ENCODE measurements around the gene MFAP2. TPM values are rescaled to one million over a fixed set of nuclear protein-coding genes. Genes with fewer than 3 reads are reported as not detected.

Gene MFAP2
- total and polyA plus RNA-seq, 3 donors from 2014 or later: 7.9 to 22.0 (median 18.7) TPM

DNA sequence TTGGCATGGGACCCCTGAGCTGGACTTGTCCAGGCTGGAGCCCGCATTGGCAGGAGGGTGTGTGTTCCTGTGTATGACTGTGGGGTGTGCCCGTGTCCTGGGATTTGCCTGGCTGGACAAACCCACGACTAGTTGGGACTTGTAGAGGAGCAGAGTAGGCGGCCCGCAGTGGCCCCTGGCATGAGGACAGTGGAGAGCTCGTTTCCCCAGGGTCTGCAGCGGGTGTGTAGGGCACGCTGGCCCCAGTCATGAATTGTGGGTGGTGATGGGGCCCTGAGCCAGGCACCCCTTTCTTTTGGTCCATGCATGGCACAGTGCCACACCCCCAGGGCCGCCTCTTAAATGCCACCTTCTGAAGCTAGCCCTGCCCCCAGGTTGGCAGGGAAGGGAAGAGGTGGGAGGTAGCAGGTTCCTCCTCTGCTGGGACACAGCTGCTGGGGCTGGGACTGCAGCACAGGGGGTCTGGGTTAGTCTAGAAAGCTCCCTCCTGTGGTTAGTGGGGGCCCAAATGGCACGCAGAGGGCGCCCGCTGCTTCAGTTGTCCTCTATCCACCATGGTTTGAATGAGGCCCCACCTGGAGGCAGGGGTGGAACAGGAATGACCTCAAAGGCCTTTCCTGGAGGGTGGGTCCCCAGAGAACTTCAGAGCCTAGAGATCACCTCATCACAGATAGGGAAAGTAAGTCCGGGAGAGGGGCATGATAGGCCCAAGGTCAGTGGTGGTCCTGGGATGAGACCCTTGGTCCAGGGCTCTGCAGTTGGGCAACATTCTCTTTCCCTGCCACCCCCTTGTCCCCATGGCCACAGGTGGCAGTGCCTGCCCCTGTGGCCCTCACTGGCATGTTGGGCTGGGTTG is 54.6 kb downstream of the MFAP2 start:
- no peaks in the 10 kb centered on the region for H3K27me3 ChIP-seq
- no peak overlapping the region for H3K27ac ChIP-seq
- WGBS, 2 donors: 89 to 92% methylated on average over 12 to 13 of the region's 13 CpGs
- no peaks in the 10 kb centered on the region for H3K4me1 ChIP-seq
- no peak overlapping the region for H3K4me3 ChIP-seq
- TF ChIP-seq POLR2A (IDR thresholded peaks at IDR 0.05) (no peak), CTCF (IDR thresholded peaks at IDR 0.05) (no peak)
- no peaks in the 10 kb centered on the region for H3K36me3 ChIP-seq (ENCODE audit: low read depth, missing control alignments)
- DNase-seq: no peak
- intact Hi-C loops (cut with DNase I; ENCODE audit: low total_unique reads): no loop called here
- H3K9me3 ChIP-seq: no peaks in the 10 kb centered on the region

GRCh38 chr1:16924919-16925477 is 55.4 kb downstream of the MFAP2 start:
- TF ChIP-seq POLR2A (IDR thresholded peaks at IDR 0.05) (no peak), CTCF (IDR thresholded peaks at IDR 0.05) (no peak)
- intact Hi-C loops (cut with DNase I; ENCODE audit: low total_unique reads): no loop called here
- Histone ChIP-seq H3K4me3 (no peak overlapping the region), H3K9me3 (no peaks in the 10 kb centered on the region), H3K4me1 (no peaks in the 10 kb centered on the region), H3K27ac (no peak overlapping the region), H3K27me3 (no peaks in the 10 kb centered on the region), H3K36me3 (ENCODE audit: low read depth, missing control alignments) (no peaks in the 10 kb centered on the region)
- 93 to 96% methylated on average over 13 of the region's 13 CpGs for WGBS, 2 donors
- DNase-seq: no peak

Other genes with a start within 250 kb of the MFAP2 start
- under 1 TPM; under 0.01 TPM for gene RNU1-4, start 240.1 kb downstream of the MFAP2 start, total RNA-seq
- gene RNU1-4, start 240.1 kb downstream of the MFAP2 start, polyA plus RNA-seq (ENCODE audit: insufficient read depth, low read depth, low replicate concordance): 18.9 TPM
- gene RNU1-2, start 84.6 kb downstream of the MFAP2 start, total RNA-seq: under 1 TPM; under 0.01 TPM
- 18.9 TPM for gene RNU1-2, start 84.6 kb downstream of the MFAP2 start, polyA plus RNA-seq (ENCODE audit: insufficient read depth, low read depth, low replicate concordance)
- gene CROCC, start 58.7 kb downstream of the MFAP2 start, total RNA-seq: 10 to 100 TPM; 49.1 to 49.2 TPM
- gene CROCC, start 58.7 kb downstream of the MFAP2 start, polyA plus RNA-seq (ENCODE audit: insufficient read depth, low read depth, low replicate concordance): 18.8 TPM
- 10 to 100 TPM; 42.4 to 45.6 TPM for gene ATP13A2, start 31.3 kb upstream of the MFAP2 start, total RNA-seq
- gene ATP13A2, start 31.3 kb upstream of the MFAP2 start, polyA plus RNA-seq (ENCODE audit: insufficient read depth, low read depth, low replicate concordance): 36.9 TPM
- gene SDHB, start 73.4 kb upstream of the MFAP2 start, total RNA-seq: 100 to 1,000 TPM in 1 of 2 donors, 10 to 100 TPM in 1; 96.1 to 107 TPM
- 160 TPM for gene SDHB, start 73.4 kb upstream of the MFAP2 start, polyA plus RNA-seq (ENCODE audit: insufficient read depth, low read depth, low replicate concordance)
- 1 to 10 TPM in 1 of 2 donors, under 1 TPM in 1; 0.99 to 1.1 TPM for gene PADI2, start 138.8 kb upstream of the MFAP2 start, total RNA-seq
- 3.2 TPM for gene PADI2, start 138.8 kb upstream of the MFAP2 start, polyA plus RNA-seq (ENCODE audit: insufficient read depth, low read depth, low replicate concordance)
- under 1 TPM in 1 of 2 donors, not detected in 1; 0.31 TPM for gene PADI1, start 224.5 kb upstream of the MFAP2 start, total RNA-seq
- gene PADI1, start 224.5 kb upstream of the MFAP2 start, polyA plus RNA-seq (ENCODE audit: insufficient read depth, low read depth, low replicate concordance): 1.6 TPM